OCI-LY1 (cell line): Measurements from ENCODE around the gene ABCA4.

ENCODE experiments used
- H2AFZ ChIP-seq: fragments of 200-600 bp; sonication (generic), shearing (Covaris generic); 2 replicates; pipeline ENCODE4 v1.6.0; 2014; ENCODE audit warnings: antibody characterized with exemption, mild to moderate bottlenecking, low read length
- H3F3A ChIP-seq: fragments of 200-600 bp; sonication (generic), shearing (Covaris generic); 2 replicates; pipeline ENCODE4 v1.6.0; 2014; ENCODE audit warnings: mild to moderate bottlenecking, antibody characterized with exemption, low read length, moderate library complexity; ENCODE audit not compliant: insufficient read depth
- H3K27ac ChIP-seq: fragments of 200-600 bp; sonication (generic); 2 replicates; pipeline ENCODE4 v1.5.1; 2014; ENCODE audit warnings: low read length, mixed run types, mild to moderate bottlenecking, low read depth; ENCODE audit not compliant: poor library complexity, severe bottlenecking
- H3K27me3 ChIP-seq: fragments of 200-600 bp; sonication (generic); 2 replicates; pipeline ENCODE4 v1.6.0; 2014; ENCODE audit warnings: antibody characterized with exemption, mild to moderate bottlenecking, low read length, moderate library complexity; ENCODE audit not compliant: insufficient read depth
- H3K36me3 ChIP-seq: fragments of 200-600 bp; sonication (generic); 2 replicates; pipeline ENCODE4 v1.6.1; 2014; ENCODE audit warnings: mild to moderate bottlenecking, antibody characterized with exemption, low read length, moderate library complexity, mixed read lengths; ENCODE audit not compliant: insufficient read depth
- H3K4me1 ChIP-seq: fragments of 200-600 bp; sonication (generic); 2 replicates; pipeline ENCODE4 v1.5.1; 2014; ENCODE audit warnings: mild to moderate bottlenecking, low read length, moderate library complexity; ENCODE audit not compliant: insufficient read depth, severe bottlenecking
- H3K4me2 ChIP-seq: fragments of 200-600 bp; sonication (generic), shearing (Covaris generic); 2 replicates; pipeline ENCODE4 v1.6.1; 2014; ENCODE audit warnings: low read length
- H3K4me3 ChIP-seq: fragments of 200-600 bp; sonication (generic); 2 replicates; pipeline ENCODE4 v1.5.1; 2014; ENCODE audit warnings: low read length, low read depth, mild to moderate bottlenecking, mixed read lengths; ENCODE audit not compliant: poor library complexity, severe bottlenecking
- H3K79me2 ChIP-seq: fragments of 200-600 bp; shearing (Covaris generic); 2 replicates; pipeline ENCODE4 v1.6.1; 2016; ENCODE audit warnings: mixed run types, low read length, mixed read lengths; ENCODE audit not compliant: insufficient read depth
- H3K9ac ChIP-seq: fragments of 200-600 bp; sonication (generic), shearing (Covaris generic); 2 replicates; pipeline ENCODE4 v1.6.1; 2014; ENCODE audit warnings: mild to moderate bottlenecking, low read length, mixed read lengths
- H3K9me2 ChIP-seq: fragments of 200-600 bp; sonication (generic), shearing (Covaris generic); 2 replicates; pipeline ENCODE4 v1.6.1; 2014; ENCODE audit warnings: low read depth, mild to moderate bottlenecking, low read length, mixed read lengths
- H3K9me3 ChIP-seq: fragments of 200-600 bp; shearing (Covaris generic); 2 replicates; pipeline ENCODE4 v1.6.1; 2014; ENCODE audit warnings: low read length, mixed read lengths
- H4K20me1 ChIP-seq: fragments of 200-600 bp; sonication (generic), shearing (Covaris generic); 2 replicates; pipeline ENCODE4 v1.6.0; 2016; ENCODE audit warnings: mild to moderate bottlenecking, low read length; ENCODE audit not compliant: insufficient read depth
- CTCF ChIP-seq: fragments of 200-600 bp; sonication (generic), shearing (Covaris generic); IDR thresholded peaks from 2 replicates; pipeline ENCODE4 v1.5.1; 2017; ENCODE audit warnings: mild to moderate bottlenecking, antibody characterized with exemption, low read length, moderate library complexity, mixed read lengths
- EZH2 ChIP-seq: fragments of 200-600 bp; sonication (generic), shearing (Covaris generic); IDR thresholded peaks from 2 replicates; pipeline ENCODE4 v1.8.0; 2017; ENCODE audit warnings: borderline replicate concordance, mixed run types, mild to moderate bottlenecking, antibody characterized with exemption, low read length, moderate library complexity, mixed read lengths

The ABCA4 gene

GRCh38 chr1:94011709-94012595, 109.0 kb downstream of the ABCA4 start:
- Histone ChIP-seq H3K79me2 (no peaks in the 10 kb centered on the region), H3K27me3 (no peaks in the 10 kb centered on the region), H3K9me2 (no peaks in the 10 kb centered on the region), H2AFZ (no peak overlapping the region), H3K4me2 (no peak overlapping the region), H4K20me1 (no peaks in the 10 kb centered on the region), H3K9ac (no peak overlapping the region), H3K9me3 (no peaks in the 10 kb centered on the region), H3F3A (no peaks in the 10 kb centered on the region), H3K4me1 (no peaks in the 10 kb centered on the region), H3K36me3 (no peaks in the 10 kb centered on the region), H3K4me3 (no peak overlapping the region), H3K27ac (no peak overlapping the region)
- TF ChIP-seq CTCF: no peak
- no peak for TF ChIP-seq EZH2

GRCh38 chr1:94011129-94011528, 109.8 kb downstream of the ABCA4 start:
- Histone ChIP-seq H3K79me2 (no peaks in the 10 kb centered on the region), H3K9me3 (no peaks in the 10 kb centered on the region), H3F3A (no peaks in the 10 kb centered on the region), H3K27me3 (no peaks in the 10 kb centered on the region), H3K9me2 (no peaks in the 10 kb centered on the region), H3K4me1 (no peaks in the 10 kb centered on the region), H3K4me2 (no peak overlapping the region), H3K36me3 (no peaks in the 10 kb centered on the region), H4K20me1 (no peaks in the 10 kb centered on the region), H2AFZ (no peak overlapping the region), H3K27ac (no peak overlapping the region), H3K9ac (no peak overlapping the region), H3K4me3 (no peak overlapping the region)
- TF ChIP-seq CTCF: no peak
- TF ChIP-seq EZH2: no peak

GRCh38 chr1:94009304-94009703, 111.6 kb downstream of the ABCA4 start:
- Histone ChIP-seq H3F3A (no peaks in the 10 kb centered on the region), H3K9ac (no peak overlapping the region), H3K4me1 (no peaks in the 10 kb centered on the region), H3K79me2 (no peaks in the 10 kb centered on the region), H2AFZ (no peak overlapping the region), H3K4me2 (no peak overlapping the region), H3K9me2 (no peaks in the 10 kb centered on the region), H3K4me3 (no peak overlapping the region), H4K20me1 (no peaks in the 10 kb centered on the region), H3K27ac (no peak overlapping the region), H3K36me3 (no peaks in the 10 kb centered on the region), H3K27me3 (no peaks in the 10 kb centered on the region), H3K9me3 (no peaks in the 10 kb centered on the region)
- TF ChIP-seq CTCF (no peak), EZH2 (no peak)
